Measurements from ENCODE around the gene SHISA6. TPM values are rescaled to one million over a fixed set of nuclear protein-coding genes. Genes with fewer than 3 reads are reported as not detected.
A peak's percentile ranks its signal among the peaks of the same experiment; 100 is the strongest.
"Not testable (repeated sequence)": the region's sequence is repeated elsewhere in the genome, so short reads cannot be mapped to it uniquely, and the experiment has no call there.

SHISA6 gene
- total RNA-seq, 2 donors from 2014 or later, result 0.26 to 0.62 TPM

DNA sequence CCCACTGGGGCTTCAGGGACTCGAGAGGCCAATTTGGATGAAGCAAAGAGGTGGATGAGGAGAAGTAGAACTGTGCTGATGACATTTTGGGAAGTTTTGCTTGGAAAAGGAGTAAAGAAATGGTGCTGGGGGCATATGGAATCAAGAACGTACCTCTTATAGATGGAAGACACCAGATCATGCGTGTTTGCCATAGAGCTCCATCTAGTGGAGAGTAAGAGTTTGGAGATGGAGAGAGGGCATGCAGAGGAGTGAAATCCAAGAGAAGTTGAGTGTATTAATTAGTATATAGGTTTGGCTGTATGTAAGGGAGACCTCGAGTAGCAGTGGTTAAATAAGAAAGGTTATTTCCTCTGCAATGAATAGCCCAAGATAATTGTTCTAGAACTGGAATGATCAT is 56.0 kb downstream of the SHISA6 start:
- no peak for ATAC-seq
- intact Hi-C loops (cut with DNase I), result no loop called here
- DNase-seq, result no peak

- intact Hi-C loops (cut with DNase I), result no loop called here
- no peak for DNase-seq
- no peak for ATAC-seq
These were observed 57.4 kb downstream of the SHISA6 start for GRCh38 chr17:11298401-11298800.

DNA sequence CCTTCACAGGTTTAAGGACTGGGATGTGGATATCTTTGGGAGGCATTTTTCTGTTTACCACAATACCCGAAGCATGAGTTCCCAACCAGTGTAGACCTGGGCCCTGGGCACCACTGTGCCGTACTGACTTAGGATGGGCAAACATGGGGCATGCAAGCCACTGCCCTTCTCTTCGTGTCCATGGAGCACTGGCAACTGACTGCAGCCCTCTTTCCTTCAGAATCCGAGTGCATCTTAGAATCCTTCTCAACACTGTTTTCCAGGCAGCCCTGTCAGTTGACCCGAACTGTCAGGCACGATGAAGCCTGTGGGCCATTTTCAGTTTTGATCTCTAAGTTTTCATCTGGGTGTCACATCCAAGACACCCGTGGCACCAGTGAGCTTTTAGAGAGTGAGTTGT is 59.2 kb downstream of the SHISA6 start:
- ATAC-seq (no peak), DNase-seq (no peak)
- intact Hi-C loops (cut with DNase I), result no loop called here

DNA sequence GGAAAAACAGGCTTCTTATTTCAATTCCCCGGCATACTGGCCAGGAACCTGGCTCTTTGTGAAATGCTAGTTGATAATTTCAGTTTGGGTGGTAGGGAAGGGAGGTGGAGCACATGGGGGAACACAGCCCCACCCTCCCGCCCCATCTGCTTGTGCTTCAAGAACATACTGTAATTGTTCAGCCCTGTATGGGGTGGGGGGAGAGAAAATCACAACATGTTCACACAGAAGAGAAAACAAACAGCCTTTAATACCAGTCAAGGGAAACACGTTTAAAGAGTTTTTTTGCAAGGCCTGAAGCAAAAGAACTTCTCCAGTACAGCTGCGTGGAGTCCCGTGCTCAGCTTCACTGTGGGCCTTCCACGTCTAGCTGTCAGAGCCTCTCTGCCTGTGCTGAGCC is 59.7 kb downstream of the SHISA6 start:
- DNase-seq (no peak), ATAC-seq (no peak)
- intact Hi-C loops (cut with DNase I), result no loop called here

- intact Hi-C loops (cut with DNase I), result not testable (repeated sequence)
These were observed 60.9 kb downstream of the SHISA6 start for GRCh38 chr17:11301874-11302273.

DNA sequence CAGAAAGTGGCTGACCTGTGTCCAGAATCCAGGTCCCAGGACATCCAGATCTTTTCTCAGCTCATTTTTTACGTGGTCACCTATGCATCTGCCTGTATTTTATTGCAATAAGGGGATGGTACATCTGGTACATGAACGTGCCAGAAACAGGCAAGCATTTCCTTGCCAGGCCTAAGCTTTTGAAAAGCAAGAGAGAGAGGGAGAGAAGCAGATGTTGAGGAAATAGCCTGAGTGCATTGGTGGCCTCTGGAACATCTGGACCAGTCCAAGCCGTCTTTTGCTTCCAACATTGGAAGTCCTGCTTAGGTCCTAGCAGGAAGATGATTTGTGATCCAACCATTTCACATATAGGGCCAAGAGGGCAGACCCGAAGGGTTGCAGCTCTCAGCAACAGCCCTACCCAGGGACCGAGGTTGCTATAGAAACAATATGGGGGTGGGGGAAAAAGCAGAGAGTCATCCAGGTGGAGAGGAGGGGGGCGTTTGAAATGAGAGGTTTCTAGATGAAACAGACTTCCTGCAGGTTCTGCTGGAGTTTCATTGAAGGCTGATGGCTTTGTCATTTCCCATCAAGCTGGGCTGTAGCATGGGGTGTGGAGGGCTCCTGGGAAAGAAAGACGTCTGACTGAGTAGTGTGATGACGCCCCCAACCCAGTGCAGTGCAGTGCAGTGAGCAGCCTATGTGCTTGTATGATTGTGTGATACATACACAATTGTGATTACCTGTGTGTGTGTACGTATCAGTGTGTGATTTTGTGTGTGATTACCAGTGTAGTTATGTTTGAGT is 61.6 kb downstream of the SHISA6 start:
- DNase-seq, result no peak
- no peak for ATAC-seq
- intact Hi-C loops (cut with DNase I), result no loop called here

More at GRCh38 chr17:11301874-11302273, 60.9 kb downstream of the SHISA6 start:
- ATAC-seq, DNase-seq: not testable (repeated sequence)

DNA sequence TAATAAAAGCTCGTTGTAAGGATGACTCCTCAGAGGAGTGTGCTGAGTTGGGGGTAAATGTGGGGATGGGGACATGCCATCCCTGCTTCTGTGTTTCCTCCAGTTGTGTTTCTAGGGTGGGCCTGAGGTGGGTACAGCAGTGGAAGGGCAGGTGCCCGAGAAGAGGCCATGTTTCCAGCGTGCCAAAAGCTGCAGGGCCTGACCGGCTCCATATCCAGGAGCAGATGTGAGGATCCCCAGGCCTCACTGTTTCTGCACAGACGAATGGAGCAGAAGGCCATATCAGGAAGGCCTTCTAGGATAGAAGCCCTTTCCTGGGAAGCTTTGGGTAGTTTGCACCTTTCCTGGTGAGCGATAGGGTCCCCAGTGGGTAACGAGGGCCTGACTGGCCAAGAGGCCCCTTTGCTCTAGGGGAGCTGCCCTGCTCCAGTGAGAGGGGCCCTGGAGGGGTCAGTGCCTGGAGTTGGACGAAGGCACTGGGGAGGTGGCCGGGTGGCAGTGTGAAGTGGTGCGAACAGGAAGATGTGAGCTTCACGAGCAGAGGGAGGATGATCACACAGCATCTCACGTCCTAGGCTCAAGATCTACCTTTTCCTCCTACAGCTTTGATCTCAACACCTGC is 62.9 kb downstream of the SHISA6 start:
- intact Hi-C loops (cut with DNase I), result no loop called here
- DNase-seq (no peak), ATAC-seq (no peak)

GRCh38 chr17:11304568-11304967 is 63.6 kb downstream of the SHISA6 start:
- intact Hi-C loops (cut with DNase I), result no loop called here
- DNase-seq (peak; percentile 44), ATAC-seq (peak; percentile 44 to 53)

DNA sequence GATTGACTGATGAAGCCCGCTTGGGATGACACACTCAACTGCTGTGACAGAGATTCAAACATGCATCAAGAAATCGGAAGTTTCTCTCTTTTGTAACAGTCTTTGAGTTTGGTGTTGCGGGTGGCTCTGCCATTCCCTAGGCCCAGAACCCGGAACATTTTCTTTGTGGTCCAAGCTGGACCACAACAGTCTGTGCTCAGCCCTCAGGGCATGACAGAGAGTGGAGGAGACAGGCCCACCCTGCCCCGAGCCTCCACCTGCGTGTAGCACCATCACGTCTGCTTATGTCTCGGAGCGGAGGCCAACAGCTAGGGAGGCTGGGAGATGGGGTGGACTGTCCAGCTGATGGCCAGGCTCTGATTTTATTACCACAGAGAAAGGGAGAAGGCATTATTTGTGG is 64.5 kb downstream of the SHISA6 start:
- intact Hi-C loops (cut with DNase I), result no loop called here
- ATAC-seq (no peak), DNase-seq (no peak)

- intact Hi-C loops (cut with DNase I), result no loop called here
- DNase-seq (no peak), ATAC-seq (no peak)
These were observed 67.5 kb downstream of the SHISA6 start for GRCh38 chr17:11308531-11308930.

- DNase-seq (no peak), ATAC-seq (no peak)
- intact Hi-C loops (cut with DNase I), result no loop called here
These were observed 68.0 kb downstream of the SHISA6 start for GRCh38 chr17:11309033-11309432.

- intact Hi-C loops (cut with DNase I), result no loop called here
- no peak for ATAC-seq
- no peak for DNase-seq
These were observed 68.8 kb downstream of the SHISA6 start for GRCh38 chr17:11309850-11310249.

DNA sequence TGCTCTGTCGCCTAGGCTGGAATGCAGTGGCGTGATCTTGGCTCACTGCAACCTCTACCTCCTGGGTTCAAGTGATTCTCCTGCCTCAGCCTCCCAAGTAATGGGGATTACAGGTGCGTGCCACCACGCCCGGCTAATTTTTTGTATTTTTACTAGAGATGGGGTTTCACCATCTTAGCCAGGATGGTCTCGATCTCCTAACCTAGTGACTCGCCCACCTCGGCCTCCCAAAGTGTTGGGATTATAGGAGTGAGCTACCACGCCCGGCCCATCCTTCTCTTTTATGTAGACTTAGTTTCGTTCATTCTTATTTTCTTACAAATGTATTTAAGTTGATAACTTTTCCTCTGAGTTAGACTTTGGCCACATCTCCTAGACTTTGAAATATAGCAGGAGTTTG is 75.4 kb downstream of the SHISA6 start:
- ATAC-seq, result not testable (repeated sequence)

GRCh38 chr17:11318207-11318606 is 77.2 kb downstream of the SHISA6 start:
- ATAC-seq, result no peak
- intact Hi-C loops (cut with DNase I), result no loop called here

More for the DNA sequence above, 75.4 kb downstream of the SHISA6 start:
- DNase-seq; intact Hi-C loops (cut with DNase I): not testable (repeated sequence)

GRCh38 chr17:11319894-11320293 is 78.9 kb downstream of the SHISA6 start:
- intact Hi-C loops (cut with DNase I), result no loop called here
- DNase-seq (no peak), ATAC-seq (no peak)

More at GRCh38 chr17:11318207-11318606, 77.2 kb downstream of the SHISA6 start:
- no peak for DNase-seq

DNA sequence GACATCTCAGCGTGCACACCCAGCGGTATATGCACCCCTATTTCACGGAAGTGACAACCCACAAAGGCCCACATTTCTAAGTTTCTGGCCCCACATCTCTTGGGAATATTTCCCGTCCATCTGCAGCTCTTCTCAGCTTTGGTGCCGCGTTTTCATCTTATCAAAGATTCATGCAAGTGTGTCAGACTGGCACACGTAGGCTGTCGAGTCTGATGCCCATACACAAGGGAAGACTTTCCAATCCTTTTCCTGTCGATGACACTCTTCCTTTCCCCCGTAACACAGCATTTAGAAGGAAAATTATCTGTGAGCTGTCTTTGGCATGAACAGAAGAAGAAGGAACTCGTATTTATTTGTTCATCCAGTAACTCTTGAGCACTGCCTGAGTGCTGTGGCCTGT is 83.0 kb downstream of the SHISA6 start:
- DNase-seq (no peak), ATAC-seq (no peak)
- intact Hi-C loops (cut with DNase I), result no loop called here

DNA sequence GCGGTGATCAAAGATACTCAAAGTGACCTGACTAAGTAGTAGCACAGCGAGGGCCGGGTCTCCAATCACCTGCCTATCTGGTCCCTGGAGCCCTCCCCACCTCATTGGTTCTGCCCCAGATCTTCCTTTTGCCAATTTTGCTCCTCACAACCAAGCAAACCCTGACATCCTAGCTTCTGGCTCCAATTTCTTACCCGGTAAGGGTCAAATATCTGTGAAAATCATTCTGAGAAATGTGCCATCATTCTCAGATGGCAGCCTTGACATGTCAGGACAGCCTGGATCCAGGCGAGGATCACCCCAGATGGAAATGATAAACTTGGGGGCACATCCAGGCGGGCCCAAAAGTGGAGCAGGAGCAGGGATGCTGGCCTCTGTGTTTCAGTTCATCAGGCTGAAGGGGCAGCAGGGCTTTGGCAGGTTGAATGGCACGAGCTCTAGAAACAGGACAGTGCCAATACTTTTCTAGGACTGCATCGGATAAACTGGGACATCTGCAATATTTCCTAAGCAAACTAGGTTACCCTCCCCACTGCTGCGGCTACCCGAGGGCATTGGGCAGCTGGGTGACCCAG is 83.9 kb downstream of the SHISA6 start:
- DNase-seq (no peak), ATAC-seq (no peak)
- intact Hi-C loops (cut with DNase I), result no loop called here

DNA sequence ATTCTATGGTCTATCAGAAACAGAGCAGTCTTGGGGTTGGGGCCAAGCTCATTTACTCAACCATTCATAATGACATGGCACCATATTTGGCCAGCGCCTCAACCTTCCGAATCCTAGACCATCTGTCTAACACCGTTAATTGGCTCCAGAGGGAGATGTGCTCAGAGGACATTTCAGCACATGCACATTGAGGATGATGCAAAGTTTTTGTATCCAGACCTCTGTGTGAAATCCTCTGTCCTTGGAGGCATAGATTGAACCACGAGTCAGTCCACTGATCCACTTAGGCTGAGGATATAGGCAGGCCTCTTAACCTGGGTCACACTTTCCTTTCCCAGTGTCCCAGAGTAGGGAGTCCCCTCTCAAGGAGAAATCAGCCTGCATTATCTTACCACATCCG is 85.5 kb downstream of the SHISA6 start:
- DNase-seq (no peak), ATAC-seq (no peak)
- intact Hi-C loops (cut with DNase I), result no loop called here

GRCh38 chr17:11328770-11329169 is 87.8 kb downstream of the SHISA6 start:
- intact Hi-C loops (cut with DNase I), result no loop called here
- no peak for DNase-seq

GRCh38 chr17:11330006-11330405 is 89.0 kb downstream of the SHISA6 start:
- no peak for DNase-seq
- ATAC-seq, result no peak
- intact Hi-C loops (cut with DNase I), result no loop called here

More at GRCh38 chr17:11328770-11329169, 87.8 kb downstream of the SHISA6 start:
- ATAC-seq, result no peak
